ENCODE measurements around the gene PDE11A.

The PDE11A gene

DNA sequence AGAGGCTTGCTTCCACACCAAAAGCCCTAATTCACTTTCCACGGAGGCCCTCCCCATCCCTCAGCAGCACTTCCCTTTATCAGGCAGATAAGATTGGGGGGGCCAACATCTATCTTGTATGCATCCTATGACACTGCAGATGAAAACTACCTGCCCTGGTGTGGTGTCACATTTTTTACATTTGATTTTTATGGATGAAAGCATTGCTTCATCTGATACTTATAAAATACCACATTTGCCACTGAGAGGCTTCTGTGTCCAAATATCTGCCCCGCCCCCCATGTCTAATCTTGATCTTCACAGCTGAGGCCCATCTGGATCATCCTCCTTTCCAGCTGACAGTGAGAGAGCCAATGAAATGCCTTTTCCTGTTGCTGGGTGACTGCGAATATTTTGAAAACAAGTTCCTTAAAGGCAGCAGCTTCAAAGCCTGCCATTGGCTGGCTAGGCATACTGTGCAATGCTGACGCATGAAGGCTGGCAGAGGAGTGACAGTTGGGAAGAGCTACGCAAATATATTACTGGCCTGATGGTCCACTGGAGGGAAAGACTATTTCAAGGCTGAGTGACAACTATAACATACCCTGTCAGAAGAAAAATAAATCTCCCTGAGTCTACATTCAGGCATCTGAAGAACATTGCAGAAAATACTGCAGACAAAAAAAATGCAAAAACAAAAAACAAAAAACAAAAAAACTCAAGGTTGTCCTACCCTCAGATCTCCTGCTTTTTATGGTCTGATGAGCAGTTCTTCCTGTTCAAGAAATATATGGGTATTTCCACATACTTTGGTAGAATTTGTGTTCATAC is 318.7 kb downstream of the PDE11A start:
- DNase-seq: no peak

DNA sequence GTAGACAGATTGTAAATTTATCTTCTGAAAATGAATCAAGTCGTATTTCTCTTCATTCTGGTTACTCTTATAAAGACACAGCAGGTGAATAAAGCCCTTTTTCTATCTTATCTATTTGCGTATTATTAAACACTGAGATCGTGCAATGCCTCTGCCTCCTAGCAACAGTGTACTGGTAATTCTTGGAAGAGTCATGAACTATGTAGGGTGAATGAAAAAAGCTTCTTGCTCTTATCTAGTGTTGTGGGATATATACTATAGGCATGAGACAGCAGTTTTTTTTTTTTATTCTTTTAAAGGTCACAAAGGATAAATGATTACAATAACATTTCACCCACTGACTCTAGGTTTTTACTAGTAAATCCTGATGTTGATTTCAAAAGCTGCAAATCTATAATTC is 324.2 kb downstream of the PDE11A start:
- DNase-seq: no peak

GRCh38 chr2:177747384-177747783 is 325.2 kb downstream of the PDE11A start:
- no peak for DNase-seq

GRCh38 chr2:177746358-177746757 is 326.2 kb downstream of the PDE11A start:
- DNase-seq: no peak

GRCh38 chr2:177745531-177745930 is 327.0 kb downstream of the PDE11A start:
- DNase-seq: no peak

DNA sequence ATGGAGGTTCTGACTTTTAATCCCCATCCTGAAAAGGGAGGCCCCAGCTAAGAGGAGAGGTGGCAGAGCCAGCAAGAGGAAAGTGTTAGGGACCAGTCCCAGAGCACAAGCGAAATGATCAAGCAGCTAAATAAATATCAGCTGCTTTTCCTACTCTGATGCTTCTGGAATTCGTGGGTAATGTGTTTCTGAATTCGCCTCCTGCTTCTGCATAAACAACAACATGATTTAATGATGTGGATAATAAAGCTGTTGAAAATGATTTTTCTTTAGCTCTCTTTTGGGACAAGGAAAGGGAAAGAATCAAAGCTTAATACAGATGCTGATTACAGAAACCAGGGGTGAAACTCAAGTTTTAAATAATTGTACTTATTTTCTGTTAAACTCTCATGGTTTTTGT is 329.7 kb downstream of the PDE11A start:
- DNase-seq: no peak

- no peak for DNase-seq
Observed at GRCh38 chr2:177741866-177742265, 330.7 kb downstream of the PDE11A start.

DNA sequence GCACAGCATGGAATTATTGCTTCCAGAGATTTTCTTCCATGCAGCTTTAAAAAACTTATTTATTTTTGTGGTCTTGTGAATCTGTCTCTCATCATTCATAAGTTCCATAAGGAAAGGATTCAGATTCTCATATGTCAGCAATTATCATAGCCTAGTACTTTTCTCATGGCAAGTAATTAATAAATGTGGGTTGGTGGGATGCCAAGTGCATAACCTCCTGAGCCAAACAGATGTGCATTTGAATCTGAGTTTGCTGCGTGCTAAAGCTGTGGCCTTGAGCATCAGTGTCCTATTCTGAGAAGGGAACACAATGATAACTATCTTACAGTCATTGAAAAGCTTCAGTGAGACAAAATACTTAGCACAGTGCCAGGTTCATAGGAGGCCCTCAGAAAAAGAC is 331.9 kb downstream of the PDE11A start:
- DNase-seq: no peak

DNA sequence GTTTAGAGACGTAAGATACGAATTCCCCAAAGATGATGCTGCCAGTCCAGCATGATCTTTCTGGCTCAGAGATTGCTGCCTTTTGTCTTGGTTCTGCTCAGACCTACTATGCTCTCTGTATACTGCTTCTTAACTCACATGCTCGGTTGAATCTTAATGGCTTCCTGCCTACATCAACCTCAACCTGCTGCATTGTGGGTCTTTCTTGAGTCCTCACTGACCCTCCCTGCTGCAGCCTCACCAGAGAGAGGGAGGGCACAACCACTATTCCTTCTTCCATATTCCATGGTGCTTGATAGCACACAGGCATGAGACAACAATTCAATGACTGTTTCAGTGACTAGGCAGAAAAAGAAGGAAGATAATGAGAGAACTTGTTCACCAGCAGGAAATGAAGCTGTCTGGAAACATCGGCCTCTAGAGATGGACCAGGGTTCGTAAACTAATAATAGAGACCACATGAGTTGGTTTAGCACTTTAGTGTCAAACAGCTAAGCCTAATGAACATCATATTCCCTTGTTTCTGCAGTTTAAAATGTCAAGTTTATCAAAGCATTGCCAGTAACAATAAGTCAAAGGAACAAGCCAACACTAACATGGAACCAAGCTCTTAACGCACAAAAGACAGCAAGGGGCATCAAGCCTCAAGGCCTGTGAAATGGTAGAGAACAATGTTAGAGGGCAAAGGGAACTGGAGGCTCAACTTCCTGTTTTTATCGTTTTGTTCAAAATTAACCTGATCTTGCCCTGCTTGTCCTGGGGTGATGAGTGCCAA is 333.9 kb downstream of the PDE11A start:
- DNase-seq: no peak

DNA sequence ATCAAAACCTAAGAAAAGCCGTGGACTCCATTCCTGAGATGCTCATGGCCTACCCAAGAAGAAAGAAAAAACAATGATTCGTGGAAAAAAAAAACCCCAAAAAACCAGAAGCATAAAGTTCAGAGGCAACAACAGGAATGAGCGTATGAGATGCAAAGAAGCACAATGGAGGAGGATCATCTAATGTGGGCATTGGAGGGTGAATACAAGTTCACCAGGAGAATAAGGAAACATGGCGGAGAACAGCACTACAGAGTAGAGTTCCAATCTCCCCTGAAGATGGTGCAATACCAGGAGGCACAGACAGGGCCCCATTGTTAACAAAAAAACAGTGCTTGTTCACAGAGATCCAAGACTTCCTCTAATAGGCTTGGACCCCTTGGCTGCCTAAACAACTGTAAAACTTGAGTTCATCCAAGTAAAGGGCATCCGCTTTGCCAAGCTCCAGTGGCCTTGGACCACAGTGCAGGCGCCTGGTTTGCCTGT is 337.2 kb downstream of the PDE11A start:
- DNase-seq: no peak

- no peak for DNase-seq
Observed at GRCh38 chr2:177733322-177733855, 339.2 kb downstream of the PDE11A start.

- no peak for DNase-seq
Observed at GRCh38 chr2:177731384-177731783, 341.2 kb downstream of the PDE11A start.

- no peak for DNase-seq
Observed at GRCh38 chr2:177730792-177731191, 341.8 kb downstream of the PDE11A start.

DNA sequence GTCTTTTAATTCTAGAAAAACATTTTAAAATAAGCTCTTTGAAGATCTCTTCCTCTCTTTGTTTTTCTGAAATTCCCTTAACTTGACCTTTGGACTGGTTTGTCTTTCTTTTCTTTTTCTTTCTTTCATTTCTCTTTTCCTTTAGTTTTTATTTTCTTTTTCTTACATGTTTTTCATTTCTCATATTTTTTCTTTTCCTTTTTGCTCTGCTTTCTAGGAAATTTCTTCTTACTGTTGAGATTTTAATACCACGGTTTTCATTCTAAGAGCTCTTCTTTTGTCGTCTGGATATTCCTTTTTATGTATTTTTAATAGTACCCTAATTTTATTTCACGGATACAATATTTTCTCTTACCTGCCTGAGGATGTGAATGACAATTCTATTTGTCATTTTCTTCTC is 342.2 kb downstream of the PDE11A start:
- DNase-seq: no peak

DNA sequence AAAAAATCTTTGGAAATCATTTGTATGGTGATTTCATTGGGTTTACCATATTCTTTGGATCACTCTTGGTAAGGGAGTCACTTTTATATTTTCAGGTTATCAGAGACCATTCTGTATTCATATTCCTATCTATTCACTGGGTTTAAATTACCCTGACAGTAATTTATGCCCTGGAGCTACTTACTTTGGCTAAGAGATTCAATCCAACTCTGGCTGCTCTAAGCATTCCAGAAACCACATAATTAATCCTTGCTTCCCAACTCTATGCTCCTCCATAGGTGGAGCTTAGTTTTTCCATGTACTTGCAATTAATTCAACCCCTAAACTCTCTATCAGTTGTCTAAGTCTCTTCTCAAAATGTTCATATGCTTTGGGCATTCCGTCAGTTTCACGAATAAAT is 343.7 kb downstream of the PDE11A start:
- DNase-seq: no peak

- DNase-seq: no peak
Observed at GRCh38 chr2:177728399-177728765, 344.2 kb downstream of the PDE11A start.

GRCh38 chr2:177727577-177728398 is 344.8 kb downstream of the PDE11A start:
- no peak for DNase-seq

DNA sequence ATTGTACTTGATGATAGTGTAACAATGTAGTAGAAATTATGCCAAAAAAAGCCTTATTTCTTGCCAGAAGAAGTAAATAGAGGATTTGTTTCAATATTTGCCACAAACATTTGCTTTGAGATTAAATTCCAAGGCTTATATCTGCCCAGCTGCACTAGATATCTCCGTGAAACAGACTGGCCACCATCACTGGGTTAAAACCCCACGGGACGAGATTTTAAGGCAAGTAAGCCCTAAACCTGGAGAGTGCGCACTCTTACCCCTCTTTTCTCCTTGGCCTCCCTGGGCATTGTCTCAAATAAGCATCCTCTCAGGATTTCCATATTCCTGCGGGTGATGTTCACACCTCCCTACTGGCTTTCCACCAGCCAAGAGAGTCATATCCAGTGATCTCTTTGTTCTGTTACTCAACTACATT is 345.6 kb downstream of the PDE11A start:
- DNase-seq: no peak

DNA sequence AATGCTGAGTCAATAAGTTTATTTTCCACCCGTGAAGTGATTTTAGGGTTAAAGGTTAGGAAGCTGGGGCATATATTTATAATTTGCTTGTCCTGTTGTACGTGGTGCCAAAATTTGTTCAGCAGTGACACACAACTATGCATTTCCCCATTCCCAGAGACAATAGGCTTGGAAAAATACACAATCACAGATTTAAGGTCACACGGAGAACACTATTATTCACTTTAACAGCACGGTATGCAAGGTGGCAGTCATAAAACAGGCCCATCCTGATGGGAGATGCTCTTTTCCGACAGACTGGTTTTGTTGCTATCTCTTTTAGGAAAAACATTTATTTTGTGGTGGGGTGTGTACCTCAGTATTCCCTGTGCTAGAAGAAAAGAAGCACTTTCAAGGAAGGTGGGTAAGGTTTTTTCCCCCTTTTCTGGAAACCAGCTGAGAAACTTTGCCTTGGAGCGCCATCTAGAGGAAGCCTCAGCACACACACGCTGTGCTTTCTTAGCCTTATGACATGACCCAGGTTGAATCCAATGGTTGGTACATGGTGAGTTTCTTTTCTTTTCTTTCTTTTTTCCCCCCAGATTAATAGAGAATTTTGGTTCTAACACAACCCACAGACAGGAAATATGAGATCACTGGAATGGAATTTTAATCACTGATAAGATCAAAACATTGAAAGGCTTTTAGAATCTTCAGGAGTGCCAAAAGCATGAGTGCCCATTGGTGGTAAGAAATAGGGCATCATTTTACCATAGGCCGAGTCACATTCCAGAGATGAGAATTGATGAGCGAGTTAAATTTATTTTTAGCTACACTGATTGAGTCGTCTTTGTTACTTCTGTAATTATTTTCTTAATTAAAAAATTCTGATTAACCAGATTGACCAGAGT is 347.9 kb downstream of the PDE11A start:
- no peak for DNase-seq

- no peak for DNase-seq
Observed at GRCh38 chr2:177723235-177723634, 349.3 kb downstream of the PDE11A start.

DNA sequence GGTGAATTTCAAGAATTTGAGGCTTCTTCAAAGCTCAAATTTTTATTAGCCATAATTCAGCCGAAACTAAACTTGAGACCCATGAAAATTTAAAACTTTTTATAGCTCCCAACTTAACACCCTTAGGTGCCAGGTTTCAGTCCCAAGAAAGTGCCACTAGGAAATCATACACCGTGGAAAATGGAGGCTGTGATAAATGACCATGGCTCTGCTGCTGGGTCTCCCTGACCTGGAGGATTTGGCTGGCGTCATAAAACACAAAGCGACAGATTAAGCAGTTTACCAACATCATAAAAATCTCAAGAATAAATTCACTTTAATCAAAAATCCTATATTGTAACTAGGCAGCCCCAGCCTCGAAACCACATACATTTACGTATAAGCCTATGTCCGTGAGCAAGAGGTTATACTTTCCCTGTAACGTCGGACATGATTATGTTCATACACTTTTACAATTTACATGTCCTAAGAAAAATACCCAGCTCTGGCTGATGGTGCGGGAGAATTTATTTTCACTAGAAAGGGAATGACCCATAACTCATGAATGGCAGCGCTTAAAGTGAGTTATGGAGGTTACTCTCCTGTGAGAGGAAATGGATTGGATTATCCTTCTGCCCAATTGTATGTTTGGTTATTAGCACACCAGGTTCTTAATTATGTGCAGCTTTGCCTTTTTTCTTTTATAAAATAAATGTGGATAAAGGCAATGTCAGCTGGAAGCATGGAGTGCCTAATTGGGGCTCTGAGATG is 350.6 kb downstream of the PDE11A start:
- DNase-seq: no peak

Data from NCI-H187 treated with DMSO at 0.1 percent for 48 hours (cell line).